H1 (cell line): ENCODE measurements around the gene CUL2. TPM values are rescaled to one million over a fixed set of nuclear protein-coding genes. Genes with fewer than 3 reads are reported as not detected.

Source experiments
- ASH2L ChIP-seq: fragments of 200-600, 300-600 bp; sonication (generic); IDR thresholded peaks from one replicate; pipeline ENCODE4 v1.7.1; 2017; ENCODE audit warnings: low read length
- CBX8 ChIP-seq: fragments of 300-800, 300-1000 bp; sonication (generic); IDR thresholded peaks from 2 replicates; pipeline ENCODE4 v1.7.1; 2016; ENCODE audit warnings: low read depth, low read length, borderline replicate concordance
- CHD1 ChIP-seq: IDR thresholded peaks from 2 replicates; pipeline ENCODE4 v1.6.1; 2012; ENCODE audit warnings: low read depth, low read length, improper control_type of control experiment
- CHD7 ChIP-seq: fragments of 300-600 bp; sonication (generic); IDR thresholded peaks from 2 replicates; pipeline ENCODE4 v1.7.1; 2012; ENCODE audit warnings: low read length, moderate library complexity, mild to moderate bottlenecking, inconsistent platforms; ENCODE audit not compliant: insufficient replicate concordance
- HDAC2 ChIP-seq, 2 experiments: fragments of 300-600 bp in 1 of 2; sonication (generic) in 1 of 2; IDR thresholded peaks; 2 replicates each; pipeline ENCODE4 v1.6.1; 2011 to 2012; ENCODE audit warnings: low read depth in 2 of 2, low read length in 2 of 2, mild to moderate bottlenecking in 2 of 2, moderate library complexity in 2 of 2, borderline replicate concordance in 1 of 2, inconsistent platforms in 1 of 2
- HDAC6 ChIP-seq: IDR thresholded peaks from one replicate; pipeline ENCODE4 v1.7.1; 2012; ENCODE audit warnings: low read depth, mild to moderate bottlenecking, inconsistent platforms, low read length, moderate library complexity
- JUND ChIP-seq: IDR thresholded peaks from 2 replicates; pipeline ENCODE4 v1.6.1; 2011; ENCODE audit warnings: mild to moderate bottlenecking, improper control_type of control experiment, low read length
- KDM4A ChIP-seq: IDR thresholded peaks from one replicate; pipeline ENCODE4 v1.7.1; 2012; ENCODE audit warnings: low read depth, mild to moderate bottlenecking, moderate library complexity, low read length, inconsistent platforms; ENCODE audit not compliant: severe bottlenecking
- TBP ChIP-seq: IDR thresholded peaks from 2 replicates; pipeline ENCODE4 v1.6.1; 2011; ENCODE audit warnings: low read depth, low read length, improper control_type of control experiment
- YY1 ChIP-seq: IDR thresholded peaks from 2 replicates; pipeline ENCODE4 v1.6.1; 2011; ENCODE audit warnings: low read depth, mild to moderate bottlenecking, low read length
- polyA plus RNA-seq, 7 experiments: library from polyadenylated mRNA; depleted of rRNA in 3 of 7; stranded (reverse) in 5 of 7; unstranded in 2 of 7; fragments of >200 nt in 5 of 7; fragments of 200-250 nt in 2 of 7; gene quantifications; 1 replicate in 5 of 7; 2 replicates in 1 of 7; 4 replicates in 1 of 7; pipeline versions ENCODE4 v1.2.1 to v1.2.3, GENCODE V29; 2011 to 2013; ENCODE audit warnings: missing spikeins in 2 of 7, mixed read lengths in 2 of 7
- total RNA-seq: library from RNA; stranded (reverse); fragmentation: NEBNext Ultra II Directional; extraction: Animal tissue kit (Norgen Biotek cat#: 25700); gene quantifications from 2 replicates; pipeline ENCODE4 v1.2.1, GENCODE V29; 2021

Gene CUL2
- total and polyA plus RNA-seq, 2 of the 8 experiments (the other 6 are each of a cell fraction or from before 2014, with no cell fraction given): 10.2 to 43.1 TPM

- TF ChIP-seq CHD7: no peak
- no peak for TF ChIP-seq HDAC6
- peak; percentile 82 for TF ChIP-seq JUND
- no peak for TF ChIP-seq TBP
- TF ChIP-seq YY1: peak; percentile 67; the same call in 1 of the 2 replicates
- TF ChIP-seq CBX8: no peak
- peak; percentile 100 for TF ChIP-seq ASH2L
- peak; percentile 88 for TF ChIP-seq KDM4A
- peak; percentile 86 for TF ChIP-seq CHD1
- TF ChIP-seq HDAC2 (IDR thresholded peaks at IDR 0.05; ENCODE audit: borderline replicate concordance in 1 of 2, low read depth in 2 of 2, low read length in 2 of 2): no peak
Observed at GRCh38 chr10:35090162-35090954, at the start of gene CUL2 (continued).
